Psoas muscle (tissue), 8 donors: ENCODE data around the gene SERPINI2. TPM values are rescaled to one million over a fixed set of nuclear protein-coding genes. Genes with fewer than 3 reads are reported as not detected.

Experiments used
- ATAC-seq, 4 donors: fragments of 200-7000 bp; cut with Tn5 transposase; one replicate each; pipeline ENCODE4 v1.9.1; 2020; ENCODE audit warnings: moderate library complexity in 3 of 4, mild to moderate bottlenecking in 2 of 4
- DNase-seq, 2 donors: peaks; one replicate each; pipeline ENCODE4 v3.0.0-alpha.2; 2020
- H3K27ac ChIP-seq: fragments of 200-600 bp; one replicate; pipeline ENCODE4 v1.8.0; 2022
- H3K27me3 ChIP-seq, 3 donors: fragments of 200-600 bp in 1 of 3; one replicate each; pipeline versions ENCODE4 v1.6.1 to v1.8.0; 2013 to 2022; ENCODE audit warnings: low read length in 2 of 3, mild to moderate bottlenecking in 2 of 3, moderate library complexity in 1 of 3; ENCODE audit not compliant: insufficient read depth in 3 of 3
- H3K36me3 ChIP-seq, 2 donors: fragments of 200-600 bp in 1 of 2; one replicate each; pipeline versions ENCODE4 v1.6.1 to v1.8.0; 2013 to 2022; ENCODE audit warnings: low read depth in 1 of 2, mild to moderate bottlenecking in 1 of 2, moderate library complexity in 1 of 2; ENCODE audit not compliant: insufficient read depth in 1 of 2
- H3K4me1 ChIP-seq: fragments of 200-600 bp; one replicate; pipeline ENCODE4 v1.8.0; 2022
- H3K4me3 ChIP-seq: fragments of 200-600 bp; one replicate; pipeline ENCODE4 v1.8.0; 2022; ENCODE audit warnings: mild to moderate bottlenecking
- H3K9me3 ChIP-seq: fragments of 200-600 bp; one replicate; pipeline ENCODE4 v1.8.0; 2022
- CTCF ChIP-seq: fragments of 200-600 bp; IDR thresholded peaks from one replicate; pipeline ENCODE4 v1.8.0; 2022; ENCODE audit warnings: antibody characterized with exemption
- WGBS, 3 donors: extraction: QIAGEN DNeasy Blood & Tissue Kit; methylation state at CpG; one replicate each; pipeline versions ENCODE4 v1.1.6 to v1.1.7; 2013; 5-methylcytosine and 5-hydroxymethylcytosine counted together
- intact Hi-C, 2 donors: fragments of 100-400 bp; cut with DNase I; formaldehyde crosslinking; loops; one replicate each; pipeline versions ENCODE4 v1.11.0 to v1.14.2; 2022
- polyA plus RNA-seq, 3 donors: library from polyadenylated mRNA; stranded (reverse); fragments of 200-250 nt; gene quantifications; one replicate each; pipeline ENCODE4 v1.2.3, GENCODE V29; 2013
- total RNA-seq, 4 donors: library from RNA; stranded (reverse); fragmentation: NEBNext Ultra II Directional in 2 of 4; extraction: Animal tissue kit (Norgen Biotek cat#: 25700) in 2 of 4; gene quantifications; one replicate each; pipeline versions ENCODE4 v1.2.1 to v1.2.4, GENCODE V29; 2021 to 2023
- donor health status: healthy with polysubstance abuse.
- donor health status: DM: no; HTN: no; CAD: no; lungs with moderate emphysema.
- donor health status: Bipolar disorder and iron deficiency.
- donor health status: healthy.
- donor health status: DM: yes; HTN: yes; CAD: no.
- donor health status: DM: no; HTN: no; CAD: no.
- donor health status: DM: no; HTN: no; CAD: no.
- donor health status: DM: yes; HTN: yes; CAD: no.

The SERPINI2 gene
- total and polyA plus RNA-seq, 7 donors: 0.04 to 0.32 (median 0.10) TPM; not detected in 4

- no peaks in the 10 kb centered on the region for H3K27me3 ChIP-seq
- no peak overlapping the region for H3K4me3 ChIP-seq
- H3K4me1 ChIP-seq: no peaks in the 10 kb centered on the region
- H3K9me3 ChIP-seq: no peaks in the 10 kb centered on the region
- intact Hi-C loops: no loop called here
- no peak for ATAC-seq
- H3K36me3 ChIP-seq: no peaks in the 10 kb centered on the region
- DNase-seq: no peak
- no peak for TF ChIP-seq CTCF
- no peak overlapping the region for H3K27ac ChIP-seq
- WGBS, 3 donors: 55 to 69% (median 68%) methylated on average over 3 of the region's 3 CpGs
Observed at GRCh38 chr3:167487556-167487955, 13.7 kb upstream of the SERPINI2 start.

- TF ChIP-seq CTCF: no peak
- H3K27ac ChIP-seq: no peak overlapping the region
- H3K27me3 ChIP-seq: no peaks in the 10 kb centered on the region
- no peak overlapping the region for H3K4me3 ChIP-seq
- WGBS, 3 donors: 68 to 79% (median 73%) methylated on average over 2 of the region's 2 CpGs
- intact Hi-C loops: no loop called here
- ATAC-seq (no peak), DNase-seq (no peak)
- no peaks in the 10 kb centered on the region for H3K36me3 ChIP-seq
- no peaks in the 10 kb centered on the region for H3K9me3 ChIP-seq
- H3K4me1 ChIP-seq: no peaks in the 10 kb centered on the region
Observed at GRCh38 chr3:167484551-167484950, 10.7 kb upstream of the SERPINI2 start.

- 82 to 89% (median 88%) methylated on average over 2 of the region's 2 CpGs for WGBS, 3 donors
- intact Hi-C loops: no loop called here
- DNase-seq (no peak), ATAC-seq (no peak)
- Histone ChIP-seq H3K4me1 (no peaks in the 10 kb centered on the region), H3K9me3 (no peaks in the 10 kb centered on the region), H3K4me3 (no peak overlapping the region), H3K27me3 (no peaks in the 10 kb centered on the region), H3K27ac (no peak overlapping the region), H3K36me3 (no peaks in the 10 kb centered on the region)
- no peak for TF ChIP-seq CTCF
Observed at GRCh38 chr3:167483708-167484475, 10.1 kb upstream of the SERPINI2 start.

GRCh38 chr3:167481164-167481563, 7.3 kb upstream of the SERPINI2 start:
- no peak for TF ChIP-seq CTCF
- intact Hi-C loops: no loop called here

GRCh38 chr3:167480748-167481147, 6.9 kb upstream of the SERPINI2 start:
- ATAC-seq: no peak
- no peaks in the 10 kb centered on the region for H3K4me1 ChIP-seq
- H3K9me3 ChIP-seq: no peaks in the 10 kb centered on the region
- intact Hi-C loops: no loop called here
- TF ChIP-seq CTCF: no peak
- H3K36me3 ChIP-seq: no peaks in the 10 kb centered on the region
- no peaks in the 10 kb centered on the region for H3K27me3 ChIP-seq
- no peak for DNase-seq
- 85 to 93% (median 89%) methylated on average over 2 of the region's 2 CpGs for WGBS, 3 donors
- H3K4me3 ChIP-seq: no peak overlapping the region
- no peak overlapping the region for H3K27ac ChIP-seq

More at GRCh38 chr3:167481164-167481563, 7.3 kb upstream of the SERPINI2 start:
- ATAC-seq (no peak), DNase-seq (no peak)
- Histone ChIP-seq H3K36me3 (no peaks in the 10 kb centered on the region), H3K27ac (no peak overlapping the region), H3K4me3 (no peak overlapping the region), H3K4me1 (no peaks in the 10 kb centered on the region), H3K9me3 (no peaks in the 10 kb centered on the region), H3K27me3 (no peaks in the 10 kb centered on the region)
